Measurements from ENCODE around the gene GBP1.

Gene GBP1, protein sequence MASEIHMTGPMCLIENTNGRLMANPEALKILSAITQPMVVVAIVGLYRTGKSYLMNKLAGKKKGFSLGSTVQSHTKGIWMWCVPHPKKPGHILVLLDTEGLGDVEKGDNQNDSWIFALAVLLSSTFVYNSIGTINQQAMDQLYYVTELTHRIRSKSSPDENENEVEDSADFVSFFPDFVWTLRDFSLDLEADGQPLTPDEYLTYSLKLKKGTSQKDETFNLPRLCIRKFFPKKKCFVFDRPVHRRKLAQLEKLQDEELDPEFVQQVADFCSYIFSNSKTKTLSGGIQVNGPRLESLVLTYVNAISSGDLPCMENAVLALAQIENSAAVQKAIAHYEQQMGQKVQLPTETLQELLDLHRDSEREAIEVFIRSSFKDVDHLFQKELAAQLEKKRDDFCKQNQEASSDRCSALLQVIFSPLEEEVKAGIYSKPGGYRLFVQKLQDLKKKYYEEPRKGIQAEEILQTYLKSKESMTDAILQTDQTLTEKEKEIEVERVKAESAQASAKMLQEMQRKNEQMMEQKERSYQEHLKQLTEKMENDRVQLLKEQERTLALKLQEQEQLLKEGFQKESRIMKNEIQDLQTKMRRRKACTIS

GRCh38 chr1:89065079-89065868, at the start of gene GBP1:
Gene GBP1, minus strand, starts transcription at chr1:89065208. Its CDS starts 1,974 bp downstream, at chr1:89063234.
- TF ChIP-seq, protein P1, sequence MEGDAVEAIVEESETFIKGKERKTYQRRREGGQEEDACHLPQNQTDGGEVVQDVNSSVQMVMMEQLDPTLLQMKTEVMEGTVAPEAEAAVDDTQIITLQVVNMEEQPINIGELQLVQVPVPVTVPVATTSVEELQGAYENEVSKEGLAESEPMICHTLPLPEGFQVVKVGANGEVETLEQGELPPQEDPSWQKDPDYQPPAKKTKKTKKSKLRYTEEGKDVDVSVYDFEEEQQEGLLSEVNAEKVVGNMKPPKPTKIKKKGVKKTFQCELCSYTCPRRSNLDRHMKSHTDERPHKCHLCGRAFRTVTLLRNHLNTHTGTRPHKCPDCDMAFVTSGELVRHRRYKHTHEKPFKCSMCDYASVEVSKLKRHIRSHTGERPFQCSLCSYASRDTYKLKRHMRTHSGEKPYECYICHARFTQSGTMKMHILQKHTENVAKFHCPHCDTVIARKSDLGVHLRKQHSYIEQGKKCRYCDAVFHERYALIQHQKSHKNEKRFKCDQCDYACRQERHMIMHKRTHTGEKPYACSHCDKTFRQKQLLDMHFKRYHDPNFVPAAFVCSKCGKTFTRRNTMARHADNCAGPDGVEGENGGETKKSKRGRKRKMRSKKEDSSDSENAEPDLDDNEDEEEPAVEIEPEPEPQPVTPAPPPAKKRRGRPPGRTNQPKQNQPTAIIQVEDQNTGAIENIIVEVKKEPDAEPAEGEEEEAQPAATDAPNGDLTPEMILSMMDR (IDR thresholded peaks at IDR 0.05; ENCODE audit: insufficient read depth, low read depth, low read length, missing control alignments): no peak
- peak; percentile 79 for DNase-seq (ENCODE audit: low read depth)
- H3K4me3 ChIP-seq (ENCODE audit: low read length): peak within 1 kb of the TSS; percentile 59

GRCh38 chr1:89114662-89115061, 49.7 kb upstream of the GBP1 start:
- no peak for DNase-seq (ENCODE audit: low read depth)
- TF ChIP-seq, protein P1 (IDR thresholded peaks at IDR 0.05; ENCODE audit: insufficient read depth, low read depth, low read length, missing control alignments): no peak
- H3K4me3 ChIP-seq (ENCODE audit: low read length): no peak overlapping the region

DNA sequence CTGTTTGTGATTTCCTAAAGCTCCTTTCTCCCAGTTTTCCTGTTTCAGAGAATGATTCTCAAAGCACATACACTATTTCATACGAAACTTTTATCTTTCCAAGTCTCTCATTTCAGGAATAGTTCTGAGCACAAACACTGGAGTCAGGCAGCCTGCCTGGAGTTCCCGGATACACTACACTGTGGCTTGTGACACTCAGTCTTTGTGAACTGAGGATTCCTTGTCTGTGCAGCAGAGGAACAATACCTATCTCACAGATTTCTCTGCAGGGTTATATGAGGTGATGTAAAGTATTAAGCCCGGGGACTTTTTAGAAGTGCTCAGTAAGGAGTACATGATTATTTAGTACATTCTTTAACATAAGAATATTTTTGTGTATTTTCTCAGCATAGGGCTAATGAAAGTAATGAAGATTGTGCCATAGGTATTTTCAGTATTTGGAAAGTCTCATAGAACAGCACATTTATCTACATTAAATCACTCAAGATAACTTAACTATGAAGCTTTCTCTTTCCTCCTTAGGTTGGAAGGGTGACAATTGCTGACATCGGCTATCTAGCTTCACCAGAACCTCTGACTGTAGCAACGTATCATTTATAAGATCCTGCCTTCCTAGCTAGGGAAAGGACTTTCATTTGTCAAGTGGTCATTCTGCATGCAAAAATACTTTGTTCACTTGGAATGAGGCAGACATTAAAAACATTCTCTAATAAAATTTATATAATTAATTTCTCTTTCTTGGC, 48.0 kb upstream of the GBP1 start:
- DNase-seq (ENCODE audit: low read depth): no peak
- TF ChIP-seq, protein P1 (IDR thresholded peaks at IDR 0.05; ENCODE audit: insufficient read depth, low read depth, low read length, missing control alignments): no peak
- H3K4me3 ChIP-seq (ENCODE audit: low read length): no peak overlapping the region

DNA sequence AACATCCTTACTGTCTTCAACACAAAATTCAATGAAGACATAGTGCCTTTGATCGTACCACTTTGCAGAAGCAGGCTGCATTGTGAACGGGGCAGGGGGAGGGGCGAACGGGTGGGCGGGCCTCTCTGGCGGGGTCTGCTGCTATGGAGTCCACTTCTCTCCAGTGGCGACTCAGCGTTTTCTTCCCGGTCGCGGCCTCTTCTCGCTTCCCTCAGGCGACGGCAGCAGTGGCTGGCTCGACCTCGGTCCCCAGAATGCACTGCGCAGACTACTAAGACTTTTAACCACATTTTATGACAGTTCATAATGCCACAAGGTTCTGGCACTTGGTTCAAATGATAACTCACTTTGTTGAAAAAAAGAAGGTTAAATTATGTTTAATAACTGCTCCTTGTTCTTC, 39.7 kb upstream of the GBP1 start:
- TF ChIP-seq, protein P1 (IDR thresholded peaks at IDR 0.05; ENCODE audit: insufficient read depth, low read depth, low read length, missing control alignments): no peak
- H3K4me3 ChIP-seq (ENCODE audit: low read length): no peak overlapping the region
- DNase-seq (ENCODE audit: low read depth): no peak

- DNase-seq (ENCODE audit: low read depth): peak; percentile 60
- TF ChIP-seq, protein P1 (IDR thresholded peaks at IDR 0.05; ENCODE audit: insufficient read depth, low read depth, low read length, missing control alignments): no peak
- H3K4me3 ChIP-seq (ENCODE audit: low read length): no peak overlapping the region
These were observed 39.1 kb upstream of the GBP1 start for GRCh38 chr1:89104147-89104546.

DNA sequence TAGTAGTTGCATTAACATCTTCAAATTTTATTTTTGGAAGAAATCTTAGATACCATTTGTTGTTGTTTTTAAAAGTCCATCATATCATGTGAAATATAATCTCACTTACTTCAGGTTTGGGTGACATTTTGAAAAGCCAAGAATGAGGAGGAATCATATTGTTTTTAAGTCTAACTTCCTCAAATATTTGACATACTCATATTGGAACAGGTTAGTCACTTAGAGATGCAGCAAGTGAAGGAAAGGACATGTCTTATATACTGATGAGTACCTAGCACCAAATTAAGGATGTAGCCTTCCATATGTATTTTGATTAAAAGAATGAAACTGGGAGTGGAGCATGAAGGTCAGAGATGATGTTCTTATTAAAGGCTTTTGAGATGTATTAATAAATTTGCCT, 37.0 kb upstream of the GBP1 start:
- DNase-seq (ENCODE audit: low read depth): no peak
- H3K4me3 ChIP-seq (ENCODE audit: low read length): no peak overlapping the region
- TF ChIP-seq, protein P1 (IDR thresholded peaks at IDR 0.05; ENCODE audit: insufficient read depth, low read depth, low read length, missing control alignments): no peak

Data from epithelial cell of esophagus (primary cell).